HL-60 (cell line): ENCODE measurements around the gene CPZ.

Experiments used
- DNase-seq, 2 experiments: peaks; one replicate each; pipeline ENCODE4 v3.0.0-alpha.2; 2010 to 2020; ENCODE audit warnings: low read depth in 1 of 2, low spot score in 1 of 2
- H3K27ac ChIP-seq: fragments of 250-450 bp; sonication (Bioruptor Pico); replicated peaks from 2 replicates; pipeline ENCODE4 v1.5.1; 2020; ENCODE audit warnings: mild to moderate bottlenecking, moderate library complexity
- H3K27me3 ChIP-seq: fragments of 250-450 bp; sonication (Bioruptor Pico); 2 replicates; pipeline ENCODE4 v1.5.1; 2021; ENCODE audit warnings: mild to moderate bottlenecking, moderate library complexity; ENCODE audit not compliant: insufficient read depth, poor library complexity, severe bottlenecking
- H3K4me3 ChIP-seq: replicated peaks from 2 replicates; pipeline ENCODE4 v1.5.1; 2011; ENCODE audit warnings: mild to moderate bottlenecking, control low read depth, low read length; ENCODE audit not compliant: insufficient read depth
- CTCF ChIP-seq: IDR thresholded peaks from one replicate; pipeline ENCODE4 v1.5.1; 2011; ENCODE audit warnings: low read length, control low read depth, inconsistent platforms; ENCODE audit not compliant: insufficient read depth
- GABPA ChIP-seq: IDR thresholded peaks from 2 replicates; pipeline ENCODE4 v1.6.1; 2012; ENCODE audit warnings: low read depth
- POLR2AphosphoS5 ChIP-seq: IDR thresholded peaks from 2 replicates; pipeline ENCODE4 v1.6.1; 2012; ENCODE audit warnings: low read depth
- REST ChIP-seq: IDR thresholded peaks from 2 replicates; pipeline ENCODE4 v1.6.1; 2012; ENCODE audit warnings: low read depth; ENCODE audit not compliant: insufficient replicate concordance
- SPI1 ChIP-seq: IDR thresholded peaks from 2 replicates; pipeline ENCODE4 v1.6.1; 2012; ENCODE audit warnings: low read depth, mild to moderate bottlenecking, borderline replicate concordance

CPZ gene

GRCh38 chr4:8599657-8600056, 7.1 kb downstream of the CPZ start:
- DNase-seq = no peak
- no peak overlapping the region for H3K27ac ChIP-seq
- no peaks in the 10 kb centered on the region for H3K27me3 ChIP-seq
- TF ChIP-seq CTCF (no peak), SPI1 (no peak), GABPA (no peak), POLR2AphosphoS5 (no peak), REST (no peak)
- no peak overlapping the region for H3K4me3 ChIP-seq

- H3K27ac ChIP-seq = no peak overlapping the region
- no peak for DNase-seq
- no peak overlapping the region for H3K4me3 ChIP-seq
- no peak for TF ChIP-seq REST
- TF ChIP-seq GABPA = no peak
- no peak for TF ChIP-seq SPI1
- TF ChIP-seq POLR2AphosphoS5 = no peak
- no peak for TF ChIP-seq CTCF
- H3K27me3 ChIP-seq = no peaks in the 10 kb centered on the region
Measured at GRCh38 chr4:8600266-8600665, 7.7 kb downstream of the CPZ start.

- TF ChIP-seq GABPA = no peak
- TF ChIP-seq CTCF = no peak
- TF ChIP-seq REST = no peak
- TF ChIP-seq POLR2AphosphoS5 = no peak
- no peak for TF ChIP-seq SPI1
- Histone ChIP-seq H3K4me3 (no peak overlapping the region), H3K27me3 (no peaks in the 10 kb centered on the region), H3K27ac (no peak overlapping the region)
- DNase-seq = no peak
Measured at GRCh38 chr4:8600686-8601085, 8.1 kb downstream of the CPZ start.
